ENCODE data around the gene PRKG2. TPM values are rescaled to one million over a fixed set of nuclear protein-coding genes. Genes with fewer than 3 reads are reported as not detected.

Gene PRKG2
- 4.0 and 18.9 TPM in 2 replicates for total RNA-seq

DNA sequence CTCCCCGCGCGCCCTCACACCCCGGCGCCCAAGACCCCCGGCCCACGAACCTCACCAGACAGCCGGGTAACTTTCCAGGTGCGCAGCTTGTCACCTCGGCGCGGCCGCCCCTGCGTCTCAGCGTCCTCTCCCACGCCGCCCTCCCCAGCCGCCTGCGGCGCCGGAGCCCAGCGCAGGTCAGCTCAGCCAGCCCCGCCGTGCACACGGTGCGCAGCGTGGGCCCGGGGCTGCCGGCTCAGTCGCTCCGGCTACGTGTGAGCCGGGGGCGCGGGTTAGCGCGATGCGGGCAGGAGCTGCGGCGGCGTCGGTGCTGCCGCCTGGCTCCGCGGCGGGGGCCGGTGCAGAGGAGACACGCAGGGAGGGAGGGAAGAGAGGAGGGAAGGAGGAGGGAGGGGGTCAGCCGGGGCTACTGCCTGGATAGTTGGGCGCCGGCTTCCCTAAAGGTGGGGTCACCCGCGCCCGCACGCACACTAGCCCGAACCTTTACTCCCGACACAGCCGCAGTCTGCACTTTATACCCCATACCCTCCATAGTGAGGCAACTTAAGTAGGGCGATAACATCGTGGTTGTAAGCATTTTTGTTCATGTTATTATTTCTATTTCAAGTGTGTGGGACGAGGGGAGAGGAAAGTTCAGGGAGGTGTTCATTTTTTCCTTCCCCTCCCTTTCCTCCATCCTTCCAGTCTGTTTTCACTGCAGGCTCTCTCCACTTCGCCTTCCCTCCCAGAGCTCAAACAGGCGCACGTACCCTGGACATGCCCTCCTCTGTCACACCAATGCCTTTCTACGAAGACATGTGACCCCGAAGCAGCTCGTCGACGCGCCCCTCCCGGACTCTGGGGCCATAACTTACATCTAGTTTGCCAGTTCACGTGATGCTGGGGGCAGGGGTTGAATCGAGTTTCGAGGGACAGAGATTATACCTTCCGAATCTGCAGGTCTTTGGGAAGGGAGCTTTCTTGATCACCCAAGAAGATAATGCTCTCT is at the start of gene PRKG2:
Gene PRKG2, minus strand, starts transcription at position 342 of the 988 bp plus-strand sequence. CDS start 10,175 bp downstream, outside the sequence.

Other genes with a start within 250 kb of the PRKG2 start
- gene BMP3, start 184.5 kb downstream of the PRKG2 start, total RNA-seq, result under 0.01 TPM in 1 of 2 replicates, not detected in the other

All from regular cardiac myocyte (primary cell).